GM10847 (cell line): ENCODE data around the gene THADA.

Experiments used
- POLR2A ChIP-seq: IDR thresholded peaks from 2 replicates; pipeline ENCODE4 v1.6.1; 2011; ENCODE audit not compliant: insufficient read length; ENCODE audit errors: extremely low read depth

THADA gene

DNA sequence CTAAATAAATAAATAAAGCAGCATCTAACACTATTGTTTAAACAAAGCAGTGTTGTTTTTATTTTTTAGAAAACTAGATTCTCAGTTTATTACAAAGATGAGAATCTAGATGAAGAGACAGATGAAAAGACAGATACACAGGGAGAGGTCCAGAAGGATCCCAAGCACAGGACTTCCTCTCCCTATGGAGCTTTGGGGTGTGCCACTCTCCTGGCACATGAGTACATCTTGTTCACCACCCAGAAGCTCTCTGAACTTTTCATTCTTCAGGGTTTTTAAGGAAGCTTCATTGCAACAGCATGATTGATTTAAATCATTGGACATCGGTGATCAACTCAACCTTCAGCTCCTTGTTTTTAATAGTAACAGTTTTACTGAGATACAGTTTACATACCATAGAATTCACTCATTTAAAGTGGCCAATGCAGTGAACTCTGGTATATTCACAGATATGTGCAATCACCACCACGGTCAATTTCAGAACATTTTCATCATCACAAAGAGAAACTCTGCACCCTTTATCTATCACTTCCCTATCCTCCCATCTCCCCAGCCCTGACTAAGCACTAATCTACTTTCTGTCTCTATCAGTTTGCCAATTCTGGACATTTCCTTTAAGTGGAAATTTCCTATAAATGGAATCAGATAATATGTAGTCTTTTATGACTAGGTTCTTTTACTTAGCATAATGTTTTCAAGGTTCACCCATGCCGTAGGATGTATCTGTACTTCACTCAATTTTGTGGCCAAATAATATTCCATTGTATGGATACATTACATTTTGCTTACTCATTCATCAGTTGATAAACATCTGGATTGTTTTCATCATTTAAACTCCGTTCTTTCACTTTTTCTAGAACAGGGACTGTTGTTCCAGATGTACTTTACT, 307.2 kb downstream of the THADA start:
- no peak for TF ChIP-seq POLR2A

DNA sequence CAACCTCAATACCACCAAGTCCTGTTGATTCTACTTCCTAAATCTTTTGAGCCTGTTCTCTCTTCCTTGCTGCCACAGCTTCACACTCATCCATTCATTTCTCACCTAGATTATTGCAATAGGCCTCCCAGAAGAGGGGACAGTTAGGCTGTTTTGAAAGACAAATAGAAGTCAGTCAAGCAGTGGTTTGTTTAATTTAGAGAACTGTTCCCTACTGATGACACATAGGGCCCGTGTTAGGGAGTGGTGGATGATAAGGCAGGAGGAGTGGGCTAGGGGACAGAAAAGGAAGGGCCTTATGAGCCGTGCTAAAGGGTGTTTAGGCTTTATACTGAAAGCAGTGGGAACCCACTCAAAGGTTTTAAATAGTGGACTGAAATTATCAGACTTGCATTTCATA, 309.9 kb downstream of the THADA start:
- no peak for TF ChIP-seq POLR2A

DNA sequence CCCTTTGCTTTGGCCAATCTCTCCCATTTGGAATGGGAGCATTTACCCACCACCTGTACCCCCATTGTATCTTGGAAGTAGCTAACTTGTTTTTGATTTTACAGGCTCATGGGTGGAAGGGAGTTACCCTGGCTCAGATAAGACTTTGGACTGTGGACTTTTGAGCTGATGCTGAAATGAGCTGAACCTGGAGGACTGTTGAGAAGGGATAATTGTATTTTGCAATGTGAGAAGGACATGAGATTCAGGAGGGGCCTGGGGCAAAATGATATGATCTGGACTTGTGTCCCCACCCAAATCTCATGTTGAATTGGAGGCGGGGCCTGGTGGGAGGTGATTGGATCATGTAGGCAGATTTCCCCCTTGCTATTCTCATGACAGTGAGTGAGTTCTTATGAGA, 310.9 kb downstream of the THADA start:
- no peak for TF ChIP-seq POLR2A

GRCh38 chr2:43280994-43281393, 314.8 kb downstream of the THADA start:
- TF ChIP-seq POLR2A: no peak

GRCh38 chr2:43279317-43279840, 316.5 kb downstream of the THADA start:
- no peak for TF ChIP-seq POLR2A

DNA sequence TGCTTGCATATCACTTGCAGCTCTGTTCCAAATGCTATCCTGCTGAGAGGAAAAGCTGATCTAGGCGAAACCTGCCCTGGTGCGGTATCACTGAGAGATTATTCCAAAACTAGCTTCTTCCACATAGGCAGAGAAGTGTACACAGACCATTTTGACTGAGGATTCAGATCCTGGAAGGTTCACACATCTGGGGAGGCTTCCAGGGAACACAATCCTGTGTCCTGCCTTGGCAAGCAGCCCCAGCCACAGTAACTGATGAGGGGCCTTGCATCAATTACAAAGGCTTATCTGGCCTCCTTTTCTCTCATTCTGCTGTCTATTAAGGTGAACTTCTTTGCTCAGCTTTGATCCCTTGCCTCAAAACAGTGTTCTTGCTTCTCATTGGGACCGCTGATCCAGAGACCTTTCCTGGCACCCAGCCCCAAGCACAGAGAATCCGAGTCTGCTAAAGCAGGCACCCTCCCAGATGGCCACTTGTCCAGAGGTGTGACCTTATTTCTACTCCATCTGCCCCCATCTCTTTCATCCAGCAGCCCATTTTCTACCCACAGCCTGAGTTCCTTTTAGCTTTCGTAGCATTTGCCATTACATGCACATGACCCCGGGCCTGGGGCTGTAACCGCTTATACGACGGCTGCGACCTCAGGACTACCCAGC, 317.1 kb downstream of the THADA start:
- TF ChIP-seq POLR2A: no peak

DNA sequence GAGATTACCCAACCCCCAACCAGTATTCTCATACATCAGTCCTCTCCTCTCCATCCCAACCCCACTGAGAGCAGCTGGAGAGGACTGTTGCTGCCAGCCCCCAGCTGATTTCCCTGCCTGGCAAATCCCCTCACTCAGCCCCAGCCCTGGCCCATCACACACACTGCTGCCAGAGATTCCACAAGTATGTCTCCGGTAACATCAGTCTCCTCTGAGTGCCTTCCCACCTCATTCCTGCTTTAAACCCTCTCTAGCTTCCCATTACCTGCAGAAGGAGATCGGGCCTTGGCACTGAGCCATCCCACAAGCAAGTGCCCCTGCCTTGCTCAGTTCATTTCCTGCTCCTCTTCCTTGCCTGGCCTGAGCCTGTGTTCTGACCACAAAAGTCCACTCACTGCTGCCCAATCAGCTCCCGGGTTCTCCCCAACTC, 318.9 kb downstream of the THADA start:
- TF ChIP-seq POLR2A: no peak

DNA sequence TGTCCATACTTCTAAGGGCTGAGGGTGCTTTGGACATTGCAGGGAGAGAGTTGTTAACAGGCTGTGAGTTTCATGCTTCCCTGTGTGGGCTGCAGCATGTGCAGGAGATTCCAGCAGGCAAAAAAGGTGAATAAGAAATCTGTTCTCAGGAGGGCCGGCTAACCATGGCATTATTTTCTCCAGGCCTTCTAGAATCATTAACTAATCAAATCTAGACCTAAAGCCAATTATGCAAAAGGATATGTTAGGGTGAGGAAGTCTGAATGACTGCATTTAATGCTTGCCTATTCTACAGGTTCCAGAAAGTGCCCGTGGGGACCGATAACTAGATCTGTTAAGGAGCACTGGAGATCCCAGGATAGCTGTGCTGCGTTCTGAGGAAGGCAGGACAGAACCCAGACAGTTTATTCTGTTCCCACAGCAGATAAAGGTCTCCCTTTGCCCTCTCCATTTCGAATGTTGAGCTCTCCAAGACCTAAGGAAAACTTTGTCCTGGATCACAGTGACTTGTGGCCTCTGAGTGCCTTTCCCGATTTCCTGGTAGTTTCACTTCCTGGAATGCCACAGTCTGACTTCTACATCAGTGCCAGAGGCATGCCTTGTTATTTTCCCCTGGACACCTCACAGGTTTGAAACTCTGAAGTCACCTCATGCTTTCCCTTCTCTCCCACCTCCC, 319.4 kb downstream of the THADA start:
- no peak for TF ChIP-seq POLR2A

- no peak for TF ChIP-seq POLR2A
These were observed 321.1 kb downstream of the THADA start for GRCh38 chr2:43274721-43275120.

GRCh38 chr2:43274055-43274454, 321.8 kb downstream of the THADA start:
- no peak for TF ChIP-seq POLR2A

- no peak for TF ChIP-seq POLR2A
These were observed 322.3 kb downstream of the THADA start for GRCh38 chr2:43273529-43273928.

DNA sequence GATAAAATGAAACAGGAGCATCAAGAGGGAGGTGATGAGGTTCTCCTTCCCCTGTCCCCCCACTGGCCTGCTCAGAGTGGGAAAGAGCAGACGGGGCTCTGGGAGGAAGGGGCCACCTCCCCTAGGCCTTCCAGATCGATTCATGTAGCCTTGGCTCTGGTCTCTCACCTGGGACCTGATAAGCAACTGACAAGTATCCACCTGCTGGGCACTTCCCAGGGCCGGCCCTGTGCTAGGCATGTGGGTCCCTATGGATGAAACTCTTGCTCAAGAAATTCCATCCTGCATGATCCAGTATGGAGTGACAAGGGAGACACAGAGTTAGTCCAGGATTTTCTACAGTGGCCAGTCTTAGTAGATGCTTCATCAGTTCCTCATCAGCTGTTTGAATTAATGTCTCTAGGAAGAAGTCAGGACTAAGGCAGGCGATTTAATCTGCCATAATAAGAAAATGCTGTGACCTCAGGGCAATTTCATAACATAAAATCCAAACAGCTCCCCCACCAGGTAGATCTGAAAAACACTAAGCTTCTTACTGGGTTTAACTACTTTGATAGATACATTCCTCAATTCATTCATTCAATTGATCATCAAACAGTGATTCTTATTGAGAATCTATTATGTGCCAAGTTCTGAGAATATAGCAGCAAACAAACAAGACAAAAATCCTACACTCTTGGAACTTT, 324.8 kb downstream of the THADA start:
- TF ChIP-seq POLR2A: no peak

DNA sequence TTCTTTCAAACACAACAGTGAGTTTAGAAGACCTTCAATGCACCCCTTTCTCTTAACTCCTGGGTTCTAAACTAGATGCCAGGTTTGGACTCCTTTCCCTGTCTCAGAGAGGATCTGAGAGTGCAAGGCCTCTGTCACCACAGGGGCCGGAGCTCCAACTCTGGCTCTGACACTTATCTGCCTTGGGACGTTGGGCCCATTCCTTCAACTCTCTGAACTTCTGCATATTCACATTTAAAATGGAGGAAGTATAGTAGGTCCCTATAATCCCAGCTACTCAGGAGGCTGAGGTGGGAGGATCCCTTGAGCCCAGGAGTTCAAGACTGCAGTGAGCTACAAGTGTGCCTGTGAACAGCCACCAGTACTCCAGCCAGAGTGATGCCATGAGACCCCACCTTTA, 325.4 kb downstream of the THADA start:
- TF ChIP-seq POLR2A: no peak

- TF ChIP-seq POLR2A: no peak
These were observed 326.1 kb downstream of the THADA start for GRCh38 chr2:43269706-43270105.

DNA sequence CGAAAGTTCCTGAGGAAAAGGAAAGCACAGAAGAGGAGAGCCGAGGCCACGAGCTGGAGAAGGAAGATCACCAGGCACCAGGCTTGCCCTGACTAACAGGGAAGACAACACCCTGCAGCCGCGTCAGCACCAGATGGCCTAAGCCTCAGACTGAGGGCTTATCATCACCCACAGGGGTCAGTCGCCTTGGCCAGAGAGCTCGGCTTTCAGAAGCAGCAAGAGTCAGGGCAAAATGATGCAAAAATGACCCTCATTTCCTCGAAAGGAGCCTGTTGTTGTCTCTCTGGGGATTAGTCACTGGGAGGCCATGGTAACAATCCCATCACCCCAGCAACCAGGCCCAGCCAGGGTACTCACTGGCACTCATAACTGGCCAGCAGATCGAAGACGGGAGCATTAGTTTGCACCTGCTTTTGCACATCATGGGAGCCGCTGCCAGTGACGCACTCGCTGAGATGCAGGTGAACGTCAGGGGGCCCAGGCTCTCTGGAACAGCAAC, 326.7 kb downstream of the THADA start:
- TF ChIP-seq POLR2A: no peak
